SK-N-SH (cell line): ENCODE results near the gene SH2D3C. TPM values are rescaled to one million over a fixed set of nuclear protein-coding genes. Genes with fewer than 3 reads are reported as not detected.

Experiments used
- CTCF ChIA-PET: fragments of 300-600, 350-600 bp; formaldehyde crosslinking; extraction: SDS; loops from one replicate; lab custom pipeline; 2021; lab: Yijun Ruan, JAX
- POLR2A ChIA-PET: fragments of 350-600 bp; sonication (Branson Sonifier 250); formaldehyde crosslinking; extraction: SDS; loops from one replicate; lab custom pipeline; 2020; ENCODE audit warnings: antibody characterized with exemption, inconsistent platforms; lab: Yijun Ruan, JAX
- DNase-seq: peaks from one replicate; pipeline ENCODE4 v3.0.0; 2012
- H2AFZ ChIP-seq: fragments of 200-600 bp; sonication (generic); 2 replicates; pipeline ENCODE4 v1.8.1; 2016; ENCODE audit warnings: antibody characterized with exemption, mild to moderate bottlenecking, low read depth
- H3F3A ChIP-seq: fragments of 200-600 bp; sonication (generic); replicated peaks from 2 replicates; pipeline ENCODE3; 2016; ENCODE audit warnings: antibody characterized with exemption, mild to moderate bottlenecking; ENCODE audit not compliant: insufficient read depth
- H3K27ac ChIP-seq, 2 experiments: fragments of 200-500 bp in 1 of 2; fragments of 200-600 bp in 1 of 2; sonication (Bioruptor generic) in 1 of 2; sonication (generic), shearing (Covaris generic) in 1 of 2; 2 replicates each; pipeline versions ENCODE4 v1.5.1 to v1.6.1; 2014 to 2016; ENCODE audit warnings: low read depth in 2 of 2, inconsistent platforms in 1 of 2, low read length in 1 of 2, mild to moderate bottlenecking in 1 of 2, mixed read lengths in 1 of 2
- H3K27me3 ChIP-seq: fragments of 200-600 bp; sonication (generic), shearing (Covaris generic); 2 replicates; pipeline ENCODE4 v1.6.1; 2016; ENCODE audit warnings: mixed run types; ENCODE audit not compliant: insufficient read depth
- H3K36me3 ChIP-seq, 2 experiments: fragments of 200-500 bp in 1 of 2; fragments of 200-600 bp in 1 of 2; sonication (Bioruptor generic) in 1 of 2; sonication (generic) in 1 of 2; replicated peaks in 1 of 2; 2 replicates each; pipeline versions ENCODE3 to v1.5.1; 2014 to 2016; ENCODE audit warnings: low read length in 1 of 2, mild to moderate bottlenecking in 1 of 2; ENCODE audit not compliant: insufficient read depth in 2 of 2, control insufficient read depth in 1 of 2
- H3K4me1 ChIP-seq, 2 experiments: fragments of 200-500 bp in 1 of 2; fragments of 200-600 bp in 1 of 2; sonication (Bioruptor generic) in 1 of 2; sonication (generic), shearing (Covaris generic) in 1 of 2; 2 replicates each; pipeline versions ENCODE4 v1.5.1 to v1.6.1; 2014 to 2016; ENCODE audit warnings: low read depth in 1 of 2, low read length in 1 of 2, mixed run types in 1 of 2; ENCODE audit not compliant: insufficient read depth in 2 of 2, control insufficient read depth in 1 of 2
- H3K4me2 ChIP-seq: fragments of 200-600 bp; sonication (generic), shearing (Covaris generic); 2 replicates; pipeline ENCODE4 v1.6.1; 2017; ENCODE audit warnings: mixed run types
- H3K4me3 ChIP-seq, 2 experiments: fragments of 200-500 bp in 1 of 2; fragments of 200-600 bp in 1 of 2; sonication (Bioruptor generic) in 1 of 2; sonication (generic), shearing (Covaris generic) in 1 of 2; 2 replicates each; pipeline versions ENCODE4 v1.5.1 to v1.8.1; 2014 to 2016; ENCODE audit warnings: low read depth in 2 of 2, inconsistent platforms in 1 of 2, low read length in 1 of 2, mild to moderate bottlenecking in 1 of 2, mixed read lengths in 1 of 2, moderate library complexity in 1 of 2
- H3K79me2 ChIP-seq: fragments of 200-600 bp; sonication (generic); 2 replicates; pipeline ENCODE4 v1.8.1; 2017; ENCODE audit warnings: mild to moderate bottlenecking; ENCODE audit not compliant: insufficient read depth
- H3K9ac ChIP-seq: fragments of 200-600 bp; sonication (generic); 2 replicates; pipeline ENCODE4 v1.6.1; 2017; ENCODE audit warnings: mixed run types
- H3K9me2 ChIP-seq: fragments of 200-600 bp; sonication (generic); 2 replicates; pipeline ENCODE4 v1.6.1; 2017; ENCODE audit warnings: mixed run types
- H3K9me3 ChIP-seq: fragments of 200-600 bp; sonication (generic); 2 replicates; pipeline ENCODE4 v1.6.1; 2017; ENCODE audit warnings: mixed run types, mild to moderate bottlenecking, moderate library complexity
- H4K20me1 ChIP-seq: fragments of 200-600 bp; sonication (generic); 2 replicates; pipeline ENCODE4 v1.6.1; 2017; ENCODE audit warnings: mild to moderate bottlenecking, mixed run types; ENCODE audit not compliant: insufficient read depth
- CHD2 ChIP-seq: fragments of 150-350 bp; IDR thresholded peaks from 2 replicates; pipeline ENCODE4 v1.6.1; 2018; ENCODE audit warnings: low read length; ENCODE audit not compliant: partially characterized antibody
- FOXJ3 ChIP-seq: sonication (generic); formaldehyde crosslinking; IDR thresholded peaks from 2 replicates; pipeline ENCODE4 v1.5.1; 2020; ENCODE audit warnings: mild to moderate bottlenecking, missing genetic modification reagents
- FOXM1 ChIP-seq: IDR thresholded peaks from 2 replicates; pipeline ENCODE4 v1.4.0; 2012; ENCODE audit warnings: low read depth, mild to moderate bottlenecking
- MXI1 ChIP-seq: IDR thresholded peaks from 2 replicates; pipeline ENCODE4 v1.6.1; 2012; ENCODE audit warnings: mild to moderate bottlenecking, low read depth, low read length, improper control_type of control experiment
- NRF1 ChIP-seq: IDR thresholded peaks from 2 replicates; pipeline ENCODE4 v1.6.1; 2012; ENCODE audit warnings: low read depth, mild to moderate bottlenecking, low read length
- RAD21 ChIP-seq: IDR thresholded peaks from 2 replicates; pipeline ENCODE4 v1.6.1; 2012; ENCODE audit warnings: mild to moderate bottlenecking, low read length
- RXRA ChIP-seq: IDR thresholded peaks from 2 replicates; pipeline ENCODE4 v1.4.0; 2012; ENCODE audit warnings: low read depth, mild to moderate bottlenecking, borderline replicate concordance
- SIN3A ChIP-seq: IDR thresholded peaks from 2 replicates; pipeline ENCODE4 v1.6.1; 2012; ENCODE audit warnings: low read depth, mild to moderate bottlenecking, low read length, moderate library complexity, borderline replicate concordance
- SMC3 ChIP-seq: IDR thresholded peaks from 2 replicates; pipeline ENCODE4 v1.6.1; 2012; ENCODE audit warnings: low read depth, low read length, improper control_type of control experiment
- TAF1 ChIP-seq: IDR thresholded peaks from 2 replicates; pipeline ENCODE4 v1.6.1; 2012; ENCODE audit warnings: low read depth, mild to moderate bottlenecking, low read length, moderate library complexity, borderline replicate concordance
- whole genome bisulfite sequencing: methylation state at CpG from one replicate; pipeline ENCODE4 v1.1.6; 2017; ENCODE audit warnings: low lambda C conversion rate; 5-methylcytosine and 5-hydroxymethylcytosine counted together
- polyA plus RNA-seq, 3 experiments: library from polyadenylated mRNA; depleted of rRNA; stranded (reverse); fragments of >200 nt; gene quantifications; 2 replicates each; pipeline ENCODE4 v1.2.3, GENCODE V29; 2012
- TF ChIP-seq, protein P1 (sequence below): IDR thresholded peaks from 2 replicates; pipeline ENCODE4 v1.4.0; 2012; ENCODE audit warnings: low read depth, borderline replicate concordance
- TF ChIP-seq, protein P2 (sequence below): IDR thresholded peaks from 2 replicates; pipeline ENCODE4; 2012

The SH2D3C gene
- polyA plus RNA-seq, 1 of the 3 experiments (the other 2 are of a cell fraction): 0.15 TPM

DNA sequence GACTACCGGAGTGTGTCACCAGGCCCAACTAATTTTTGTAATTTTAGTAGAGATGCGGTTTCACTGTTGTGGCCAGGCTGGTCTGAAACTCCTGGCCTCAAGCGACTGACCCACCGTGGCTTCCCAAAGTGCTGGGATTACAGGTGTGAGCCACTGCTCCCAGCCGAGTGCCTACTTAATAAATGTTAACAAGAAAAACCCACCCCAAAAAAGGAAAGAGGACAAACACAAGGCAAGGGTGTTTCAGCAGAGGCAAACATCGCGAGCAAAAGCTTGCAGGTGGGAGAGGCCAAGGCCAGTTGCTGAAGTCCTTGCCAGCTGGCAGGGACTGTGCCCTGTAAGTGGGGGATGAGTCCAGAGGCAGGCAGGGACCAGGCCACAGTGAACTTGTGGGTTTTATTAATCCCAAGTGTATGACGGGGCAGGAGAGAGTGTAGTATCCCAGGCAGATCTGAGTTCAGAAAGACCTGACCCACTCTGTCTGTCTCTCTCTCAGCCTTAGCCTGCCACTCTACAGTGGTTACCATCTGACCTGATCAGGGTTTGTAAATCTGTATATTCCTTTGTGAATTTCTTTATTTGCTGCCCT is 17.9 kb upstream of the SH2D3C start:
- Histone ChIP-seq H3K27me3 (no peaks in the 10 kb centered on the region), H3K4me2 (no peak overlapping the region)
- TF ChIP-seq SMC3 (no peak), SIN3A (no peak), RAD21 (no peak), FOXJ3 (CRISPR knock-in tag) (no peak)
- TF ChIP-seq, protein P1, sequence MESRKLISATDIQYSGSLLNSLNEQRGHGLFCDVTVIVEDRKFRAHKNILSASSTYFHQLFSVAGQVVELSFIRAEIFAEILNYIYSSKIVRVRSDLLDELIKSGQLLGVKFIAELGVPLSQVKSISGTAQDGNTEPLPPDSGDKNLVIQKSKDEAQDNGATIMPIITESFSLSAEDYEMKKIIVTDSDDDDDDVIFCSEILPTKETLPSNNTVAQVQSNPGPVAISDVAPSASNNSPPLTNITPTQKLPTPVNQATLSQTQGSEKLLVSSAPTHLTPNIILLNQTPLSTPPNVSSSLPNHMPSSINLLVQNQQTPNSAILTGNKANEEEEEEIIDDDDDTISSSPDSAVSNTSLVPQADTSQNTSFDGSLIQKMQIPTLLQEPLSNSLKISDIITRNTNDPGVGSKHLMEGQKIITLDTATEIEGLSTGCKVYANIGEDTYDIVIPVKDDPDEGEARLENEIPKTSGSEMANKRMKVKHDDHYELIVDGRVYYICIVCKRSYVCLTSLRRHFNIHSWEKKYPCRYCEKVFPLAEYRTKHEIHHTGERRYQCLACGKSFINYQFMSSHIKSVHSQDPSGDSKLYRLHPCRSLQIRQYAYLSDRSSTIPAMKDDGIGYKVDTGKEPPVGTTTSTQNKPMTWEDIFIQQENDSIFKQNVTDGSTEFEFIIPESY: no peak
- TF ChIP-seq, all 33 proteins: peak for 0
- Histone ChIP-seq H2AFZ (no peak overlapping the region), H3F3A (peaks cover 44% of the 10 kb centered on the region), H3K4me1 (peaks cover 0 to 6% of the 10 kb centered on the region in 2 experiments; a peak in 1 of 4 replicates), H3K9me2 (no peaks in the 10 kb centered on the region), H3K4me3 (no peak overlapping the region), H4K20me1 (peaks cover 24% of the 10 kb centered on the region; the same call in 1 of the 2 replicates), H3K79me2 (peaks cover 5% of the 10 kb centered on the region; the same call in 1 of the 2 replicates), H3K9ac (no peak overlapping the region), H3K27ac (no peak overlapping the region), H3K36me3 (peaks cover 12 to 18% of the 10 kb centered on the region in 2 experiments), H3K9me3 (no peaks in the 10 kb centered on the region)
- CTCF ChIA-PET: interaction anchor here (1.1 to 3.2 kb wide), 2 partner anchors 61 to 74 kb away, joined by 4 to 13 read pairs; partner anchors contain the start of gene TOR2A
- POLR2A ChIA-PET: interaction anchor here (1.4 kb wide), 1 partner anchor 9 kb away, joined by 3 read pairs; no protein-coding TSS in a partner anchor
- DNase-seq: no peak
- 70% methylated on average over 8 of the region's 8 CpGs for WGBS

DNA sequence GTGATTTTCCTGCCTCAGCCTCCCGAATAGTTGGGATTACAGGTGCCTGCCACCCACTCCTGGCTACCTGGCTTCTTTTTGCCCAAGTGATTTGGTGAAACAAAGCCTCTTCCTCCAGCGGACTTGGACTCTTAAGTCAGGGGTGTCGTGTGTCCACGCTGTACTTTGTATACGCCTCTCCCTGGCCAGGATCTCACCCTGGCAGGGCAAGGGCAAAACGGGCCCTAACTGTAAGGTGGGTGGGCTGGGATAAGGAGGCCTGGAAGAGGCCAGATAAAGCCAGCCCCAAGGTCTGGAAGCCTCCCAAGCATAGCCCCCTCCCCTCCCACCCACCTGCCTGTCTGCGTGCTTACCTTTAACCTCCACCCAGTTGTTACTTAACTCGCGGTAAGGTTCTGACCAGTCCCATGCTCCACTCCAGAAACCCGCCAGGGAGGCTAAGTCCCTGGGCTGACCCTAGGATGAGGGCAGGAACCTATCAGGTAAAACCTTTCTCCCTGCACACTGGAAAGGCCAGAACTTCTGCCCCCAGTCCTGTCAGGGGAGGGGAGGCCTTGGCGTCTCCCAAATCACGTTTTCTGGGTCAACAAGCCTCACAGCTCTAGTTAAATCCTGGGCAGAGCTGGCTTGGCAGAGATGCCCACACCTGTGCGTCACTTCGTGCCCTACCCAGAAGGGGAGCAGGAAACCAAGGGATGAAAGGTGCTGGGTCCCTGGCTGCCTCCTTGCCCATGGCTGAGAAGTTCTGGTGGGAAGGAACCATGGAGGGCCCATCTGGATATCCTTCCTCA is 15.7 kb upstream of the SH2D3C start:
- ChIA-PET CTCF (interaction anchor here (0.8 to 1.6 kb wide), 3 partner anchors 30 to 76 kb away, joined by 3 to 4 read pairs (median 4); partner anchors contain the start of gene TOR2A), POLR2A (no interaction called here)
- no peak for TF ChIP-seq CHD2
- TF ChIP-seq RXRA: no peak
- TF ChIP-seq MXI1: no peak
- no peak for TF ChIP-seq TAF1
- no peak for TF ChIP-seq RAD21
- TF ChIP-seq, protein P2, sequence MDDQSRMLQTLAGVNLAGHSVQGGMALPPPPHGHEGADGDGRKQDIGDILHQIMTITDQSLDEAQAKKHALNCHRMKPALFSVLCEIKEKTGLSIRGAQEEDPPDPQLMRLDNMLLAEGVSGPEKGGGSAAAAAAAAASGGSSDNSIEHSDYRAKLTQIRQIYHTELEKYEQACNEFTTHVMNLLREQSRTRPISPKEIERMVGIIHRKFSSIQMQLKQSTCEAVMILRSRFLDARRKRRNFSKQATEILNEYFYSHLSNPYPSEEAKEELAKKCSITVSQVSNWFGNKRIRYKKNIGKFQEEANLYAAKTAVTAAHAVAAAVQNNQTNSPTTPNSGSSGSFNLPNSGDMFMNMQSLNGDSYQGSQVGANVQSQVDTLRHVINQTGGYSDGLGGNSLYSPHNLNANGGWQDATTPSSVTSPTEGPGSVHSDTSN: no peak
- no peak for TF ChIP-seq NRF1
- no peak for TF ChIP-seq FOXM1
- no peak for TF ChIP-seq SMC3
- no peak for TF ChIP-seq FOXJ3 (CRISPR knock-in tag)
- Histone ChIP-seq H2AFZ (no peak overlapping the region), H3K79me2 (peaks cover 26% of the 10 kb centered on the region; the same call in 1 of the 2 replicates), H3K9ac (no peak overlapping the region), H3K36me3 (peaks cover 31 to 37% of the 10 kb centered on the region in 2 experiments), H3K4me2 (no peak overlapping the region), H3K4me1 (peaks cover 0 to 6% of the 10 kb centered on the region in 2 experiments; a peak in 1 of 4 replicates), H3K9me3 (no peaks in the 10 kb centered on the region), H3K27ac (no peak overlapping the region; a peak in 1 of 4 replicates), H3F3A (peaks cover 43% of the 10 kb centered on the region), H4K20me1 (peaks cover 45% of the 10 kb centered on the region), H3K4me3 (no peak overlapping the region), H3K27me3 (no peaks in the 10 kb centered on the region), H3K9me2 (no peaks in the 10 kb centered on the region)
- DNase-seq: no peak
- WGBS: 94% methylated on average over 11 of the region's 14 CpGs
